ENCODE data around the gene LY6G6D.
A peak's percentile ranks its signal among the peaks of the same experiment; 100 is the strongest.

Gene LY6G6D

GRCh38 chr6:31692886-31693285 lies 22.3 kb upstream of the LY6G6D start:
- no peak overlapping the region for H3K4me3 ChIP-seq (ENCODE audit: control insufficient read depth, low read depth, low read length)
- TF ChIP-seq, protein P1, sequence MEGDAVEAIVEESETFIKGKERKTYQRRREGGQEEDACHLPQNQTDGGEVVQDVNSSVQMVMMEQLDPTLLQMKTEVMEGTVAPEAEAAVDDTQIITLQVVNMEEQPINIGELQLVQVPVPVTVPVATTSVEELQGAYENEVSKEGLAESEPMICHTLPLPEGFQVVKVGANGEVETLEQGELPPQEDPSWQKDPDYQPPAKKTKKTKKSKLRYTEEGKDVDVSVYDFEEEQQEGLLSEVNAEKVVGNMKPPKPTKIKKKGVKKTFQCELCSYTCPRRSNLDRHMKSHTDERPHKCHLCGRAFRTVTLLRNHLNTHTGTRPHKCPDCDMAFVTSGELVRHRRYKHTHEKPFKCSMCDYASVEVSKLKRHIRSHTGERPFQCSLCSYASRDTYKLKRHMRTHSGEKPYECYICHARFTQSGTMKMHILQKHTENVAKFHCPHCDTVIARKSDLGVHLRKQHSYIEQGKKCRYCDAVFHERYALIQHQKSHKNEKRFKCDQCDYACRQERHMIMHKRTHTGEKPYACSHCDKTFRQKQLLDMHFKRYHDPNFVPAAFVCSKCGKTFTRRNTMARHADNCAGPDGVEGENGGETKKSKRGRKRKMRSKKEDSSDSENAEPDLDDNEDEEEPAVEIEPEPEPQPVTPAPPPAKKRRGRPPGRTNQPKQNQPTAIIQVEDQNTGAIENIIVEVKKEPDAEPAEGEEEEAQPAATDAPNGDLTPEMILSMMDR (IDR thresholded peaks at IDR 0.05; ENCODE audit: control insufficient read depth, insufficient read depth, low read depth, low read length, missing control alignments): no peak
- no peak for DNase-seq (ENCODE audit: low read depth)

- TF ChIP-seq, protein P1 (IDR thresholded peaks at IDR 0.05; ENCODE audit: control insufficient read depth, insufficient read depth, low read depth, low read length, missing control alignments): no peak
- no peak for DNase-seq (ENCODE audit: low read depth)
- no peak overlapping the region for H3K4me3 ChIP-seq (ENCODE audit: control insufficient read depth, low read depth, low read length)
Measured at GRCh38 chr6:31693535-31693934, 21.6 kb upstream of the LY6G6D start.

GRCh38 chr6:31697555-31697954 lies 17.6 kb upstream of the LY6G6D start:
- no peak for DNase-seq (ENCODE audit: low read depth)
- no peak overlapping the region for H3K4me3 ChIP-seq (ENCODE audit: control insufficient read depth, low read depth, low read length)
- TF ChIP-seq, protein P1 (IDR thresholded peaks at IDR 0.05; ENCODE audit: control insufficient read depth, insufficient read depth, low read depth, low read length, missing control alignments): no peak

GRCh38 chr6:31700740-31701401 lies 14.3 kb upstream of the LY6G6D start:
- no peak for DNase-seq (ENCODE audit: low read depth)
- H3K4me3 ChIP-seq (ENCODE audit: control insufficient read depth, low read depth, low read length): no peak overlapping the region
- TF ChIP-seq, protein P1 (IDR thresholded peaks at IDR 0.05; ENCODE audit: control insufficient read depth, insufficient read depth, low read depth, low read length, missing control alignments): no peak

DNA sequence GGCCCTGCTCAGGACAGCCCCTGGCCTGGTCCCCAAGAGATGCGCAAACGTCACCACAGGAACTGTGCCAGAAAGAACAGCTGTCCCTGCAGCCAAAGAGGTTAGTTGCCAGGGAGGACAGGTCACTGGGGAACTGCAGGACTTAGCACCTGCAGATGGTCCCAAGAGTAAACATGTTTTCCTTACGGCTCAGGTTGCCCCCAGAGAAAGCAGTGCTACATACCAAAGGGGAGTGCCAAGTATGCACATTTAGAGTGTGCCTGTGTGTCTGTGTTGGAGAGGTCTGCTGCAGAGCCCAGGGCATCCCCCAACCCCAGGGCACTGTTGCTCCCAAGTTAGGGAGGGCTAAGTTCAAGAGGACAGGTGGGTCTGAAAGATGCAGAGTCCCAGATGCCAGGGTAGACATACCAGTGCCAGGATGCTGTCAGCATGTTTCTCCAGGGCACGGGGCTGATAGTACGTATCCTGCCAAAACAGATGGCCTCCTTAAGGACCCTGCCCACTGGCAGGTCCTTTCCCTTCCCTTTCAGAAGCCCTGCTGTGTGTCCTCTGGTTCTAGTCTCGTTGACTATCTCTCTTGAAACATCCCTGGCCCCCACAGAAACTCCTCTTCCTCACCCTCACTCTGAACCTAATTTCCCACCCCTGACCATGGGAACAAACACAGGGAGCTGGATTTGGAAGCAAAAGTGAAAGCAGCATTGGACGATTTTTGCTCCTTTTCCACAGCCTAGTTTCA lies 13.3 kb upstream of the LY6G6D start:
- H3K4me3 ChIP-seq (ENCODE audit: control insufficient read depth, low read depth, low read length): peak overlapping the region; percentile 86
- TF ChIP-seq, protein P1 (IDR thresholded peaks at IDR 0.05; ENCODE audit: control insufficient read depth, insufficient read depth, low read depth, low read length, missing control alignments): no peak
- DNase-seq (ENCODE audit: low read depth): no peak

DNA sequence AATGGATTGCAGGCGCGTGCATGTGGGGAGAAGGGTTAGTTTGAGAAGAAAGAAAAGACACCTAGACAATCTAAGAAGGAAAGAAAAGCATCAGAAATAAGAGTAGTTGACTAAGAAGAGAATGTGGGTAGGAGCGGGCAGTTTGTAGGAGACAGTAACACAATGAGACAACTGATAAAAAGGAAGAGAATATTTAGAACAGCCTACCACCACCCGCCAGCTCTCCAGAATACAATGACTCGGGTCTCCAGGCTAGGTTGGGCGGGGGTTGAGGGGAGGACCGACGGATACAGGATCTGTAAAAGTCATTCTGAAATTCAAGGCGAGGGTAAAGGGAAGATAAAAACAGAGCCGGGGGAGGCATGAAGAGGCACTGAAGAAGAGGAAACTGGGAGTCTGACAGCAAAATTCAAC lies 12.7 kb upstream of the LY6G6D start:
- H3K4me3 ChIP-seq (ENCODE audit: control insufficient read depth, low read depth, low read length): peak overlapping the region; percentile 86
- DNase-seq (ENCODE audit: low read depth): no peak
- TF ChIP-seq, protein P1 (IDR thresholded peaks at IDR 0.05; ENCODE audit: control insufficient read depth, insufficient read depth, low read depth, low read length, missing control alignments): no peak
